Measurements from ENCODE around the gene ABHD14A.

Gene ABHD14A

GRCh38 chr3:51997935-51998596, 23.2 kb downstream of the ABHD14A start:
- DNase-seq, result no peak

- DNase-seq, result no peak
Measured at GRCh38 chr3:51998774-51999173, 23.9 kb downstream of the ABHD14A start.

- DNase-seq, result no peak
Measured at GRCh38 chr3:51999846-52000245, 25.0 kb downstream of the ABHD14A start.

- DNase-seq, result peak; percentile 79 to 80
Measured at GRCh38 chr3:52001443-52001974, 26.6 kb downstream of the ABHD14A start.

- DNase-seq, result no peak
Measured at GRCh38 chr3:52002748-52003147, 27.9 kb downstream of the ABHD14A start.

- no peak for DNase-seq
Measured at GRCh38 chr3:52004163-52004787, 29.4 kb downstream of the ABHD14A start.

- no peak for DNase-seq
Measured at GRCh38 chr3:52004906-52005395, 30.1 kb downstream of the ABHD14A start.

GRCh38 chr3:52005571-52005986, 30.7 kb downstream of the ABHD14A start:
- DNase-seq, result no peak

- no peak for DNase-seq
Measured at GRCh38 chr3:52006017-52006819, 31.4 kb downstream of the ABHD14A start.

GRCh38 chr3:52006820-52007133, 31.9 kb downstream of the ABHD14A start:
- no peak for DNase-seq

GRCh38 chr3:52007291-52007690, 32.4 kb downstream of the ABHD14A start:
- DNase-seq, result no peak

GRCh38 chr3:52010431-52010830, 35.6 kb downstream of the ABHD14A start:
- DNase-seq, result no peak

GRCh38 chr3:52012699-52013098, 37.8 kb downstream of the ABHD14A start:
- DNase-seq, result no peak

GRCh38 chr3:52013802-52014598, 39.1 kb downstream of the ABHD14A start:
- DNase-seq, result no peak

GRCh38 chr3:52014613-52015012, 39.7 kb downstream of the ABHD14A start:
- no peak for DNase-seq

GRCh38 chr3:52015438-52016228, 40.8 kb downstream of the ABHD14A start:
- DNase-seq, result no peak

- no peak for DNase-seq
Measured at GRCh38 chr3:52017586-52017985, 42.7 kb downstream of the ABHD14A start.

GRCh38 chr3:52018319-52019000, 43.6 kb downstream of the ABHD14A start:
- no peak for DNase-seq

- DNase-seq, result no peak
Measured at GRCh38 chr3:52019352-52020080, 44.7 kb downstream of the ABHD14A start.

GRCh38 chr3:52020796-52021195, 45.9 kb downstream of the ABHD14A start:
- no peak for DNase-seq
